ENCODE results near the gene TLR9. TPM values are rescaled to one million over a fixed set of nuclear protein-coding genes. Genes with fewer than 3 reads are reported as not detected.

The TLR9 gene
- total and polyA plus RNA-seq, 2 donors (not counting 1 experiment from before 2014, with no cell fraction given): under 0.01 TPM; not detected in 1

DNA sequence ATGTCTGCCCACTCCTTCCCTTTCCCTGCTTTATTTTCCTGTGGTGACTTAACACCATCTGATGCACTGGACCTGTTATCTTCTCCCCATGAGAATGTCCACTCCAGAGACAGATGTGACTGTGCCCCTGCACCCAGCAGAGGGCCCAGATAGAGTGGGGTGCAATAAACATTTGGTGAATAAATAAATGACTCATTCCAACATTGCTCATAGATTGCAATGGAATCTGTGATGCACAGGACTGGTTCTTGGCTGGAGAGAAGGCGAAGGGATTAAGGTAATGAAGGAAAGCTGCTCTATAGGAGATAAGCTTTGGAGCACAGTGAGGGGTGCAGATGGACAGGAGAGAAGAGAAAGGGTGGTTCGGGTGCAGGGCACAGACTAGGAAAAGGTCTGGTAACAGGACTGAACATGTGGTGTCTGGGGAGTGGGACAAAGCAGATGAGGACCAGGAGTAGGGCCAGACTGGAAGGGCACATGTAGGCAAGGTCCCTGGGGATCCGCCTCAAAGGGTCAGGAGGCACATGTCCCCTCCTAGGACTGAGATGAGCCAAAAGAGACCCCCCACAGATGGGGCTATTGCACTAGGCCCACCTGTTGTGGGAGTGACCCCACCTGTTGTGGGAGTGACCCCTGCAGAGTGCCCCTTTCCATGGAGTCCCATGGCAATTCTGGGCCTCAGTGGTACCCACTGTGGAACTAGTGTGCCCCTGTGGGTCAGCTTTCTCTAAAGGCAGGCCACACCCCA is 53.8 kb downstream of the TLR9 start:
- Histone ChIP-seq H3K27ac (ENCODE audit: insufficient read depth, low read length) (no peak overlapping the region), H3K4me2 (ENCODE audit: extremely low read depth, insufficient read depth, low read length) (no peak overlapping the region), H3K27me3 (ENCODE audit: control insufficient read depth, insufficient read depth, low read length) (peaks cover 3% of the 10 kb centered on the region), H2AFZ (ENCODE audit: low read length) (no peak overlapping the region), H3K4me3 (replicated peaks in 1 of 4; ENCODE audit: control extremely low read depth in 1 of 4, insufficient read depth in 1 of 4, low read depth in 3 of 4, low read length in 4 of 4) (no peak overlapping the region), H3K9me3 (ENCODE audit: control insufficient read depth, insufficient read depth, low read depth, low read length) (no peaks in the 10 kb centered on the region), H3K36me3 (ENCODE audit: control insufficient read depth, insufficient read depth, low read length) (no peaks in the 10 kb centered on the region), H4K20me1 (ENCODE audit: control insufficient read depth, extremely low read depth, insufficient read depth, low read length) (no peaks in the 10 kb centered on the region), H3K9ac (ENCODE audit: insufficient read depth, low read length) (no peak overlapping the region), H3K4me1 (ENCODE audit: control insufficient read depth, extremely low read depth, insufficient read depth, low read length) (peaks cover 8% of the 10 kb centered on the region), H3K79me2 (ENCODE audit: control insufficient read depth, insufficient read depth, low read length) (no peaks in the 10 kb centered on the region)
- TF ChIP-seq, protein P1, sequence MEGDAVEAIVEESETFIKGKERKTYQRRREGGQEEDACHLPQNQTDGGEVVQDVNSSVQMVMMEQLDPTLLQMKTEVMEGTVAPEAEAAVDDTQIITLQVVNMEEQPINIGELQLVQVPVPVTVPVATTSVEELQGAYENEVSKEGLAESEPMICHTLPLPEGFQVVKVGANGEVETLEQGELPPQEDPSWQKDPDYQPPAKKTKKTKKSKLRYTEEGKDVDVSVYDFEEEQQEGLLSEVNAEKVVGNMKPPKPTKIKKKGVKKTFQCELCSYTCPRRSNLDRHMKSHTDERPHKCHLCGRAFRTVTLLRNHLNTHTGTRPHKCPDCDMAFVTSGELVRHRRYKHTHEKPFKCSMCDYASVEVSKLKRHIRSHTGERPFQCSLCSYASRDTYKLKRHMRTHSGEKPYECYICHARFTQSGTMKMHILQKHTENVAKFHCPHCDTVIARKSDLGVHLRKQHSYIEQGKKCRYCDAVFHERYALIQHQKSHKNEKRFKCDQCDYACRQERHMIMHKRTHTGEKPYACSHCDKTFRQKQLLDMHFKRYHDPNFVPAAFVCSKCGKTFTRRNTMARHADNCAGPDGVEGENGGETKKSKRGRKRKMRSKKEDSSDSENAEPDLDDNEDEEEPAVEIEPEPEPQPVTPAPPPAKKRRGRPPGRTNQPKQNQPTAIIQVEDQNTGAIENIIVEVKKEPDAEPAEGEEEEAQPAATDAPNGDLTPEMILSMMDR (conservative IDR thresholded peaks at IDR 0.05 in 1 of 2, IDR thresholded peaks at IDR 0.05 in 1 of 2; ENCODE audit: low read depth in 1 of 2, low read length in 2 of 2): peak; percentile 18 to 26
- TF ChIP-seq EZH2 (IDR thresholded peaks at IDR 0.05; ENCODE audit: low read length, missing control alignments): no peak
- DNase-seq (ENCODE audit: low read depth in 2 of 2): peak; percentile 50 to 72

Other genes with a start within 250 kb of the TLR9 start
- 36.0 and 40.3 TPM in 2 replicates for gene ACY1, start 242.1 kb downstream of the TLR9 start, total RNA-seq
- 21.4 and 26.9 TPM in 2 replicates for gene ACY1, start 242.1 kb downstream of the TLR9 start, polyA plus RNA-seq
- gene RPL29, start 229.8 kb downstream of the TLR9 start, total RNA-seq: 1,076 and 1,351 TPM in 2 replicates
- gene RPL29, start 229.8 kb downstream of the TLR9 start, polyA plus RNA-seq: 1,512 and 1,580 TPM in 2 replicates
- gene DUSP7, start 169.1 kb downstream of the TLR9 start, total RNA-seq: 5.4 and 5.6 TPM in 2 replicates
- 23.7 and 26.5 TPM in 2 replicates for gene DUSP7, start 169.1 kb downstream of the TLR9 start, polyA plus RNA-seq
- 3.1 and 17.7 TPM in 2 replicates for gene POC1A, start 71.2 kb downstream of the TLR9 start, total RNA-seq
- gene POC1A, start 71.2 kb downstream of the TLR9 start, polyA plus RNA-seq: 3.8 and 13.1 TPM in 2 replicates
- gene ALAS1, start 27.5 kb downstream of the TLR9 start, total RNA-seq: 43.4 and 61.8 TPM in 2 replicates
- 60.9 and 84.4 TPM in 2 replicates for gene ALAS1, start 27.5 kb downstream of the TLR9 start, polyA plus RNA-seq
- gene TWF2, start 13.5 kb upstream of the TLR9 start, total RNA-seq: 69.9 and 76.3 TPM in 2 replicates
- gene TWF2, start 13.5 kb upstream of the TLR9 start, polyA plus RNA-seq: 67.2 and 69.8 TPM in 2 replicates
- 37.8 and 38.8 TPM in 2 replicates for gene PPM1M, start 20.1 kb upstream of the TLR9 start, total RNA-seq
- 19.7 and 21.2 TPM in 2 replicates for gene PPM1M, start 20.1 kb upstream of the TLR9 start, polyA plus RNA-seq
- 63.9 and 71.2 TPM in 2 replicates for gene WDR82, start 53.0 kb upstream of the TLR9 start, total RNA-seq
- 76.2 and 77.7 TPM in 2 replicates for gene WDR82, start 53.0 kb upstream of the TLR9 start, polyA plus RNA-seq
- gene GLYCTK, start 62.2 kb upstream of the TLR9 start, total RNA-seq: 3.3 and 6.9 TPM in 2 replicates
- gene GLYCTK, start 62.2 kb upstream of the TLR9 start, polyA plus RNA-seq: 4.5 and 6.5 TPM in 2 replicates
- 1.8 and 3.0 TPM in 2 replicates for gene DNAH1, start 90.7 kb upstream of the TLR9 start, total RNA-seq
- 0.72 and 1.9 TPM in 2 replicates for gene DNAH1, start 90.7 kb upstream of the TLR9 start, polyA plus RNA-seq
- gene BAP1, start 184.4 kb upstream of the TLR9 start, total RNA-seq: 70.7 and 75.5 TPM in 2 replicates
- 37.0 and 42.4 TPM in 2 replicates for gene BAP1, start 184.4 kb upstream of the TLR9 start, polyA plus RNA-seq
- 3.1 and 5.0 TPM in 2 replicates for gene PHF7, start 185.0 kb upstream of the TLR9 start, total RNA-seq
- 5.2 and 5.5 TPM in 2 replicates for gene PHF7, start 185.0 kb upstream of the TLR9 start, polyA plus RNA-seq
- under 0.01 and 0.17 TPM in 2 replicates for gene SEMA3G, start 219.5 kb upstream of the TLR9 start, total RNA-seq
- 0.02 TPM in 1 of 2 replicates, not detected in the other for gene SEMA3G, start 219.5 kb upstream of the TLR9 start, polyA plus RNA-seq
- gene TNNC1, start 228.4 kb upstream of the TLR9 start, total RNA-seq: 0.33 and 0.51 TPM in 2 replicates
- gene TNNC1, start 228.4 kb upstream of the TLR9 start, polyA plus RNA-seq: 0.69 and 0.89 TPM in 2 replicates
- gene NISCH, start 230.0 kb upstream of the TLR9 start, total RNA-seq: 51.4 and 69.9 TPM in 2 replicates
- gene NISCH, start 230.0 kb upstream of the TLR9 start, polyA plus RNA-seq: 30.8 and 31.1 TPM in 2 replicates

Data from fibroblast of lung (primary cell).